ENCODE data around the gene CAVIN2. TPM values are rescaled to one million over a fixed set of nuclear protein-coding genes. Genes with fewer than 3 reads are reported as not detected.
A peak's percentile ranks its signal among the peaks of the same experiment; 100 is the strongest.

The CAVIN2 gene
- polyA plus RNA-seq, 3 donors, result 0.07 to 3.1 (median 1.2) TPM

GRCh38 chr2:191866675-191867506 is 20.0 kb upstream of the CAVIN2 start:
- no peaks in the 10 kb centered on the region for H3K9me3 ChIP-seq (replicated peaks in 1 of 2; ENCODE audit: control insufficient read depth in 1 of 2, insufficient read depth in 1 of 2, low read length in 2 of 2)
- no peaks in the 10 kb centered on the region for H3K27me3 ChIP-seq (ENCODE audit: control insufficient read depth in 2 of 2, insufficient read depth in 2 of 2, low read length in 2 of 2)
- no peaks in the 10 kb centered on the region for H4K20me1 ChIP-seq (ENCODE audit: insufficient read depth, low read length)
- Mint-ChIP-seq H3K4me3 (no peak overlapping the region), H3K9me3 (peaks cover 0 to 3% (median 0%) of the 10 kb centered on the region in 7 donors), H3K4me1 (peaks cover 16% of the 10 kb centered on the region), H3K27me3 (ENCODE audit: low read depth in 3 of 3) (no peaks in the 10 kb centered on the region), H3K27ac (peak overlapping the region in 1 of 7 donors; percentile 6), H3K36me3 (no peaks in the 10 kb centered on the region)
- no peak overlapping the region for H3K4me2 ChIP-seq (replicated peaks; ENCODE audit: extremely low read depth, low read length, poor library complexity, severe bottlenecking)
- peak in 1 of 3 donors; percentile 28 for DNase-seq
- H3K79me2 ChIP-seq (ENCODE audit: insufficient read depth, low read length), result no peaks in the 10 kb centered on the region
- no peaks in the 10 kb centered on the region for H3K36me3 ChIP-seq (replicated peaks in 1 of 2; ENCODE audit: control insufficient read depth in 1 of 2, insufficient read depth in 2 of 2, low read length in 2 of 2)
- intact Hi-C loops (cut with micrococcal nuclease), result no loop called here
- H3K4me3 ChIP-seq (replicated peaks in 1 of 3; ENCODE audit: low read depth in 2 of 3, low read length in 3 of 3), result no peak overlapping the region
- no peak for TF ChIP-seq CTCF (IDR thresholded peaks at IDR 0.05)
- H3K27ac ChIP-seq (ENCODE audit: low read depth in 1 of 2, low read length in 2 of 2), result no peak overlapping the region
- 90% methylated on average over 3 of the region's 7 CpGs for WGBS (ENCODE audit: insufficient coverage)
- peaks cover 11% of the 10 kb centered on the region in 2 donors for H3K4me1 ChIP-seq (ENCODE audit: control insufficient read depth in 1 of 2, insufficient read depth in 2 of 2, low read length in 2 of 2)
- no peak overlapping the region for H3K9ac ChIP-seq (ENCODE audit: insufficient read depth, low read length, poor library complexity, severe bottlenecking)
- H2AFZ ChIP-seq (ENCODE audit: insufficient read depth, low read depth, low read length, poor library complexity, severe bottlenecking), result no peak overlapping the region

- Histone ChIP-seq H3K36me3 (replicated peaks in 1 of 2; ENCODE audit: control insufficient read depth in 1 of 2, insufficient read depth in 2 of 2, low read length in 2 of 2) (no peaks in the 10 kb centered on the region), H3K4me2 (replicated peaks; ENCODE audit: extremely low read depth, low read length, poor library complexity, severe bottlenecking) (no peak overlapping the region), H4K20me1 (ENCODE audit: insufficient read depth, low read length) (no peaks in the 10 kb centered on the region), H2AFZ (ENCODE audit: insufficient read depth, low read depth, low read length, poor library complexity, severe bottlenecking) (no peak overlapping the region), H3K4me1 (ENCODE audit: control insufficient read depth in 1 of 2, insufficient read depth in 2 of 2, low read length in 2 of 2) (peaks cover 11% of the 10 kb centered on the region in 2 donors), H3K9me3 (replicated peaks in 1 of 2; ENCODE audit: control insufficient read depth in 1 of 2, insufficient read depth in 1 of 2, low read length in 2 of 2) (no peaks in the 10 kb centered on the region), H3K27me3 (ENCODE audit: control insufficient read depth in 2 of 2, insufficient read depth in 2 of 2, low read length in 2 of 2) (no peaks in the 10 kb centered on the region), H3K4me3 (replicated peaks in 1 of 3; ENCODE audit: low read depth in 2 of 3, low read length in 3 of 3) (no peak overlapping the region), H3K79me2 (ENCODE audit: insufficient read depth, low read length) (no peaks in the 10 kb centered on the region), H3K27ac (ENCODE audit: low read depth in 1 of 2, low read length in 2 of 2) (no peak overlapping the region), H3K9ac (ENCODE audit: insufficient read depth, low read length, poor library complexity, severe bottlenecking) (no peak overlapping the region)
- Mint-ChIP-seq H3K9me3 (peaks cover 0 to 3% (median 0%) of the 10 kb centered on the region in 7 donors), H3K36me3 (no peaks in the 10 kb centered on the region), H3K27me3 (ENCODE audit: low read depth in 3 of 3) (no peaks in the 10 kb centered on the region), H3K4me1 (peaks cover 16% of the 10 kb centered on the region), H3K27ac (no peak overlapping the region), H3K4me3 (no peak overlapping the region)
- no peak for TF ChIP-seq CTCF (IDR thresholded peaks at IDR 0.05)
- WGBS (ENCODE audit: insufficient coverage), result 98% methylated on average over 4 of the region's 5 CpGs
- intact Hi-C loops (cut with micrococcal nuclease), result no loop called here
- DNase-seq, result no peak
Observed at GRCh38 chr2:191866195-191866594, 19.3 kb upstream of the CAVIN2 start.
